GM21390 (cell line): ENCODE measurements around the gene TST.

ENCODE experiments used
- ATAC-seq: cut with Tn5 transposase; IDR thresholded peaks from one replicate; pipeline ENCODE4 v1.9.1; 2021; ENCODE audit not compliant: unreplicated experiment

The TST gene

GRCh38 chr22:37032535-37033460 is 13.6 kb upstream of the TST start:
- ATAC-seq, result no peak

- no peak for ATAC-seq
These were observed 12.9 kb upstream of the TST start for GRCh38 chr22:37032134-37032534.

- ATAC-seq, result no peak
These were observed 11.5 kb upstream of the TST start for GRCh38 chr22:37030560-37031281.

- ATAC-seq, result no peak
These were observed 9.7 kb upstream of the TST start for GRCh38 chr22:37028692-37029674.

GRCh38 chr22:37027556-37027955 is 8.3 kb upstream of the TST start:
- ATAC-seq, result no peak

GRCh38 chr22:37026325-37026724 is 7.1 kb upstream of the TST start:
- ATAC-seq, result no peak

GRCh38 chr22:37025500-37026070 is 6.3 kb upstream of the TST start:
- no peak for ATAC-seq

GRCh38 chr22:37024339-37025157 is 5.3 kb upstream of the TST start:
- no peak for ATAC-seq

- ATAC-seq, result no peak
These were observed 4.6 kb upstream of the TST start for GRCh38 chr22:37023743-37024338.

GRCh38 chr22:37022483-37023337 is 3.5 kb upstream of the TST start:
- ATAC-seq, result no peak

- ATAC-seq, result no peak
These were observed 2.6 kb upstream of the TST start for GRCh38 chr22:37021710-37022482.

- ATAC-seq, result no peak
These were observed 1.8 kb upstream of the TST start for GRCh38 chr22:37021041-37021440.

- no peak for ATAC-seq
These were observed 889 bp upstream of the TST start for GRCh38 chr22:37020192-37020479.

GRCh38 chr22:37018815-37019308 is 385 bp downstream of the TST start:
- peak; percentile 27 for ATAC-seq

- ATAC-seq, result no peak
These were observed 997 bp downstream of the TST start for GRCh38 chr22:37018086-37018814.

GRCh38 chr22:37017356-37017755 is 1.9 kb downstream of the TST start:
- no peak for ATAC-seq
